Epithelial cell of proximal tubule (primary cell): ENCODE results near the gene RAD51B. TPM values are rescaled to one million over a fixed set of nuclear protein-coding genes. Genes with fewer than 3 reads are reported as not detected.

Experiments
- DNase-seq: peaks from one replicate; pipeline ENCODE4 v3.0.0-alpha.2; 2011; ENCODE audit warnings: low read depth
- H3K4me3 ChIP-seq: 2 replicates; pipeline ENCODE4 v1.5.1; 2011; ENCODE audit warnings: low read depth, mild to moderate bottlenecking, low read length
- total RNA-seq: library from RNA; depleted of rRNA; stranded (reverse); fragments of >200 nt; gene quantifications from 2 replicates; pipeline ENCODE4 v1.2.3, GENCODE V29; 2015
- TF ChIP-seq, protein P1 (sequence below): conservative IDR thresholded peaks from 2 replicates; pipeline ENCODE4 v1.5.1; 2012; ENCODE audit warnings: low read depth, mild to moderate bottlenecking, low read length

The RAD51B gene
- total RNA-seq, 1 donor from 2014 or later, result 6.3 TPM

DNA sequence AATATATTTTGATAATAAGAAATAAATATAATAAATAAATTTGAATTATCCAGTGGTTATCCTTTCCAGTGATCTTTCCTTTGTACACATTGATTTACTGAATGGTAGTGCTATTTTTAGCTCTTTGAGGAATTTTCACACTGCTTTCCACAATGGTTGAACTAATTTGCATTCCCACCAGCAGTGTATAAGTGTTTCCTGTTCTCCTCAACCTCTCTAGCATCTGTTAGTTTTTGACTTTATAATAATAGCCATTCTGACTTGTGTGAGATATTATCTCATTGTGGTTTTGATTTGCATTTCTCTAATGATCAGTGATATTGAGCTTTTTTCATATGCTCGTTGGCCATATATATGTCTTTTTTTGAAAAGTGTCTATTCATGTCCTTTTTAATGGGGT lies 333.7 kb downstream of the RAD51B start:
- no peak for DNase-seq
- no peak overlapping the region for H3K4me3 ChIP-seq
- TF ChIP-seq, protein P1, sequence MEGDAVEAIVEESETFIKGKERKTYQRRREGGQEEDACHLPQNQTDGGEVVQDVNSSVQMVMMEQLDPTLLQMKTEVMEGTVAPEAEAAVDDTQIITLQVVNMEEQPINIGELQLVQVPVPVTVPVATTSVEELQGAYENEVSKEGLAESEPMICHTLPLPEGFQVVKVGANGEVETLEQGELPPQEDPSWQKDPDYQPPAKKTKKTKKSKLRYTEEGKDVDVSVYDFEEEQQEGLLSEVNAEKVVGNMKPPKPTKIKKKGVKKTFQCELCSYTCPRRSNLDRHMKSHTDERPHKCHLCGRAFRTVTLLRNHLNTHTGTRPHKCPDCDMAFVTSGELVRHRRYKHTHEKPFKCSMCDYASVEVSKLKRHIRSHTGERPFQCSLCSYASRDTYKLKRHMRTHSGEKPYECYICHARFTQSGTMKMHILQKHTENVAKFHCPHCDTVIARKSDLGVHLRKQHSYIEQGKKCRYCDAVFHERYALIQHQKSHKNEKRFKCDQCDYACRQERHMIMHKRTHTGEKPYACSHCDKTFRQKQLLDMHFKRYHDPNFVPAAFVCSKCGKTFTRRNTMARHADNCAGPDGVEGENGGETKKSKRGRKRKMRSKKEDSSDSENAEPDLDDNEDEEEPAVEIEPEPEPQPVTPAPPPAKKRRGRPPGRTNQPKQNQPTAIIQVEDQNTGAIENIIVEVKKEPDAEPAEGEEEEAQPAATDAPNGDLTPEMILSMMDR, result no peak

DNA sequence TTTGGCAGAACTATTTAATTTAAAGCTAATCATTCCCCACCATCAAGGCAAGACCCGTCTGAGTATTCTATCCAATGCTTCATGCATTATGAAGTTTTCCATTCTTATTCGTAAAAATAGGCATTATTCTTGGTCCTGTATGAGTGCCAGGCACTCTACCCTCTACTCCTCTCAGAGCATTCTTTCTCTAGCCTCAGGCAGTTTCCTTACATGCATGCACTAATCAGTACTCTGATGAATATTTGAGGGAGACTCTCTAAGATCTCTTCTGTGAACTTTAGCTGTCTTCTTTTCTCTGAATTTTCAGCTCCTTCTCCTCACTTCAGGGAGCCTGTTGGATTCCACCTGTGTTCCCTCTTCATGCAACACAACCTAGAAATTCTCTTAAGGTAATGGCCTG lies 334.7 kb downstream of the RAD51B start:
- TF ChIP-seq, protein P1, result no peak
- no peak for DNase-seq
- no peak overlapping the region for H3K4me3 ChIP-seq

DNA sequence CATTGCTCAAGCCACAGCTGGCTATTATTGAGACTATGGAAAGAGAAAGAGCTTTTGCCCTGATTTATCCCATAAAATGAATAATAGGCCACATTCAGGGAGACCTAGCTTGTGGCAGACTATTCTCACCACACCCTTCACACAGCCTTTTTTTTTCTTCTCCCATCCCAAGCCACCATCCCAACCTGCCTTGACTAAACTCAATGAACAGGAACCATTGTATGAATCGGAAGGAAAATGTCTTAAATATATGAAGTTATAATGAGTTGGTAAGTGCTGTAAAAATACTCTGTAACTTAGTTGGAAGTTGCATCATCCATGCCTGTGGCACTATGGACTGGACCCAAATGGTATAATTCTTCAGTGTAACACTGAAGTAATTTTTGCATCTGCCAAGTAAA lies 338.4 kb downstream of the RAD51B start:
- no peak overlapping the region for H3K4me3 ChIP-seq
- no peak for DNase-seq
- TF ChIP-seq, protein P1, result no peak

DNA sequence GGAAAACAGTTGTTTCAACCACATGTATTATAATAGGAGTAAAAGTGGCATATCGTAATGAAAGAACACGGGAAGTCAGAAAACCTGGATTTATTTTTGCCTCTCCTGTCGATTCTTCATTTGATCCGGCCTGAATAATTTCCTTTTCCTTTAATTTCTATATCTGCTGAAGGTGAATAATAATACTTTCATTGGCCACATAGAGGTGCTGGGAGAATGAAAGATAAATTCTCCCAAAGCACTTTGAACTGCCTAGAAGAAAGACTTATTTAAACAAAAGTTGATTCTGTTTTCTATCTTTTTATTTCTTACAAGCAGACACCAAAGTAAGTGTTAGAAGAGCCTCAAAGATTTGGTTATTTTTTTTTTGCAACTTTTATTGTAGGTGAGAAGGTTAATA lies 339.1 kb downstream of the RAD51B start:
- H3K4me3 ChIP-seq, result no peak overlapping the region
- TF ChIP-seq, protein P1, result no peak
- no peak for DNase-seq

DNA sequence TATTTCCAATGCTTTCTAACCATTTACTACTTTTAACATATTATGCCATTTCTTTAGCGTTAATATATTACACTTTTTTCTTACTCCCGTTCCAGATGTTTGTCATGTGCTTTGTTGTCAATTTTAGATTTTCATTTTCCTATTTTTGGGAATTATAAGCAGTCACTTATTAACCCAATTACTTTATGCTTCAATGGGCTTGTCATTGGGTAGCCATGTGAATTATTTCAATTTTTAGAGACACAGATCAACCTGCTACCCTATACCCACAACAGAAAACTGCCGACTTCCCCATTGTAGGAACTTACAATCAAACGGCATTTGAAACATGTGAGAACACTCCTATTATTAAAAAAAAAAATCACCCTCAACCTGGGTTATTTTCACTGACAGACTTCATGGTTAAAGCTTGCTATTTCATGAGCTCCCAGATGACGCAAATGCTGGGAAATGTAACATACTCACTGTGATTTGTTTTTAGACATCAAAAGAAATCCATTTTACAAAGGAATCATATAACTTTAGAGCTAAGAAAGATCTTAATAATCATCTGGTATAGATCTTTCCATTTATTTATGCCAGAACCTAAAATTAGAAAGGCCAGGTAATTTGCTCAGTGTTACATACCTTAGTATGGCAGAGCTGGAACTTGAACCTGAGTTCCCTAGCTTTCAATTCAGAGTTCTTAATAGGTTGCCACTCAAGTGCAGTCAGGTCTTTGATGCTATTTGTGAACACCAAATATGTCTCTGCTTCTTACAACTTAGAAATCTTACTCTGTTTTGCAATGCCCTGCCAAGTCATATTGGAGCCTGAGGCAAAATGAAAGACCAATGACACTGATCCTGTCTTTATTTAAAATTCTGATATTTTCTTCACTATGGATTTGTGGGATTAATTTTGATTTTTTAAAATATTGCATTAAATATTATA lies 340.4 kb downstream of the RAD51B start:
- no peak overlapping the region for H3K4me3 ChIP-seq
- TF ChIP-seq, protein P1, result no peak
- DNase-seq, result no peak

DNA sequence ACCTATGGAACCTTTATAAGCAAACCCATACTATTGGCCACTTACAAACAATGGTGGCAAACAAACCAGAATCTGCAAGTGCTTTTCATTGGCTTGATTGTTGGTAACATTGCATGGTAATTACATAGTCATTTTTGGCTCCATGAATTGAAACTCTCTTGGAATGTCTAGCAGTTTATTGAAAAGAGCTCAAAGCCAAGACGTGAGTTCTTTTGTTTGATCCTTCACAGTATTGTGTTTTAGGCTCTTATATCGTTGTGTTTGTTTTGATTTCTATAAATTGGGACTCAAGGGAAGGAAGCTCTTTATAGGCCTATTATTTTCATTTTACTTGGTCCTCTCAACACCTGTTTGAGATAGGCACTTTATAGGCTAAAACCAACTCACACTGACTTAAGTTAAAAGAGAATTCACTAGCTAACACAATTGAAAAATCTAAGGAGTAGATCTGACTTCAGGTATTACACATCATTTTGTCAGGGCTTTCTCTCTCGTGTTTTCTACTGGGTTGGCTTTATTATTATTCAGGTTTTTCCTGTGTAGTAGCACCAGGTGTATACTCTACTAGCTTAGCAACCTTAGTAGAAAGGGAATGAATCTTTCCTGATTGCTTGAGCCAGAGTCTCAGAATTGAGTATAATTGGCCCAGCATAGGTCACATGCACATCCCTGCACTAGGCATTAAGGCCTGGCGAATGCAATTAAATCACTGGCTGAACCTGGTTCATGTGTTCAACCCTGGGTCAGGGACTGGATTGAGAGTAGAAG lies 341.4 kb downstream of the RAD51B start:
- no peak for DNase-seq
- no peak overlapping the region for H3K4me3 ChIP-seq
- TF ChIP-seq, protein P1, result no peak
